AG09319 (cell line): ENCODE results near the gene NLN.

Experiments
- DNase-seq: peaks from one replicate; pipeline ENCODE4 v3.0.0-alpha.2; 2010; ENCODE audit warnings: low read depth; ENCODE audit errors: extremely low read depth
- CTCF ChIP-seq: IDR thresholded peaks from 2 replicates; pipeline ENCODE4 v1.5.1; 2011; ENCODE audit warnings: low read depth, mild to moderate bottlenecking, inconsistent platforms, low read length, moderate library complexity

Gene NLN

DNA sequence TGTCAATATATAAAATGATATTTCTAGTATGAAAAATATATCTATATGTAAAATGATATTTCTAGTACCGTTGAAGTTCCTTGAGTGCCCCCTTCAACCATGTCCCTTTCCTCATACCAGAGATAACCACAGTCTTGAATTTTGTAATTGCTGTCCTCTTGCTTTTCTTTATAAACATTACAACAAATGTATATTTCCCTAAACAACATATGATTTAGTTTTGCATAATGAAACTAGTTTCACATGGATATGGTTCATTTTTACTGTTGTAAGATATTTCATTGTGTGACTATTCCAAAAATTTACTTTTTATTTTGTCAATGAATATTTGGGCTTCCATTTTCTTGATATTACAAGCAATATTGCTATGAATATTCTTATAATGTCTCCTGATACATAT lies 14.0 kb downstream of the NLN start:
- no peak for TF ChIP-seq CTCF
- no peak for DNase-seq

- TF ChIP-seq CTCF = no peak
- DNase-seq = no peak
Observed at GRCh38 chr5:65737842-65738241, 15.8 kb downstream of the NLN start.

DNA sequence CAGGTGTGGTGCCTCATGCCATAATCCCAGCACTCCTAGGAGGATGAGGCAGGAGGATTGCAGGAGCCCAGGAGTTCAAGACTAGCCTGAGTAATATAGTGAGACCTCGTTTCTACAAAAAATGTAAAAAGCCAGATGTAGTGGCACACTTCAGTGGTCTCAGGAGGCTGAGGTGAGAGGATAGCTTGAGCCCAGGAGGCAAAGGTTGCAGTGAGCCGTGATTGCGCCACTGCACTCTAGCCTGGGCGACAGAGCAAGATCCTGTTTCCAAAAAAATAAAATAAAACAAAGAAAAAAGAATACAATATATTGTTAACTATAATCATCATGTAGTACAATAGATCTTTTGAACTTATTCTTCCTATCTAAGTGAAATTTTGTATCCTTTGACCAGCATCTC lies 16.3 kb downstream of the NLN start:
- DNase-seq = no peak
- TF ChIP-seq CTCF = no peak

DNA sequence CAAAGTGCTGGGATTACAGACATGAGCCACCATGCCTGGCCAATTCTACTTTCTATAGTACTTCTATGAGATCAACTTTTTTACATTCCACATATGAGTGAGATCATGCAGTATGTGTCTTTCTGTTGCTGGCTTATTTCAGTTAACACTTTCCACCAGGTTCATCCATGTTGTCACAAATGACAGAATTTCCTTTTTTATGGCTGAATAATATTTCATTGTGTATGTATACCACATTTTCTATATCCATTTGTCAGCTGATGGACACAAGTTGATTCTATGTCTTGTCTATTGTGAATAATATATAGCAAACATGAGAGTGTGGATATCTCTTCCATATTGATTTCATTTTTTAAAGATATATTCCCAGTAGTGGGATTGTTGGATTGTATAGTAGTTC lies 17.2 kb downstream of the NLN start:
- no peak for TF ChIP-seq CTCF
- no peak for DNase-seq

DNA sequence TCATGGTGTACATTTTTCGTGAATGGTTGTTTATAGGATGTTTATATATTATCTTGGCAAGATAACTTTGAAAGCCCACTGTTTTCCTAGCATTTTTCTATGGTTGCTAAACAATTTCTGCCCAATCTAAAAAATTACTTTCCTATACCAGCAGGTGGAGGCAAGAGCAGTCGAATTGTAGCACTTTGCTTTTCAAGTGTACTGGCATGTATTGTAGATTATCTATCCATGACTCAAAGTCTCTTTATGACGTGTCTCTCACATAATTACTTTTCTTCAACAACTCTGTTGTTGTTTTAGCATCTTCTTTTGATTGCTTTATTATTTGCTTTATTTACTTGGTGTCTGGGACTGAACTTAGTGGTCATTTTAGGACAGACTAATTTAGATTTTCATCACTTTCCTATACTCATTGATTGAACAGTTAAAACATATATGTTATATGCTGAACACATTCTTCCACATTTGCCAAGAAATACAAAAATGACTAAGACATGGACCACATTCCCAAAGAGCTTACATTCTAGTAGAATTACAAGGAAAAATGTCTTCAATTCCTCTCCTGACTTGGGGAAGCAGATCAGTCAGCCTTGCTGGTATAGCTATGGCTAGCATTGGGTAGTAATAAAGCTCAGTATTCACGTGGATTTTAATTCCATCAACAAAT lies 20.7 kb downstream of the NLN start:
- DNase-seq = peak; percentile 44

GRCh38 chr5:65749221-65749844 lies 27.3 kb downstream of the NLN start:
- DNase-seq = no peak
- no peak for TF ChIP-seq CTCF

More for the DNA sequence above, 20.7 kb downstream of the NLN start:
- peak; percentile 73 for TF ChIP-seq CTCF

- no peak for DNase-seq
- no peak for TF ChIP-seq CTCF
Observed at GRCh38 chr5:65749956-65750355, 28.0 kb downstream of the NLN start.
